Measurements from ENCODE around the gene SHKBP1. TPM values are rescaled to one million over a fixed set of nuclear protein-coding genes. Genes with fewer than 3 reads are reported as not detected.

SHKBP1 gene
- total and polyA plus RNA-seq, 2 of the 4 experiments (the other 2 are of a cell fraction) = 15.6 to 94.0 TPM

- peaks cover 25% of the 10 kb centered on the region for H3K36me3 ChIP-seq (ENCODE audit: control insufficient read depth, insufficient read depth, low read length)
- H2AK5ac ChIP-seq (ENCODE audit: low read depth, low read length) = peak overlapping the region; percentile 50; the same call in 1 of the 2 replicates
- no peak overlapping the region for H2AK9ac ChIP-seq (replicated peaks; ENCODE audit: low read depth, low read length, poor library complexity)
- H3K79me1 ChIP-seq (ENCODE audit: low read depth in 1 of 2, low read length in 2 of 2) = peaks cover 5 to 19% of the 10 kb centered on the region in 2 experiments; a peak in 2 of 4 replicates
- intact Hi-C loops (cut with micrococcal nuclease) (no loop called here), dilution Hi-C loops (cut with HindIII; ENCODE audit: low sequenced_read_pairs, unreplicated experiment) (no loop called here), in situ Hi-C loops (cut with MboI; ENCODE audit: low sequenced_read_pairs) (no loop called here)
- no peak overlapping the region for H3K4me3 ChIP-seq (ENCODE audit: insufficient read depth, low read depth, low read length)
- H4K5ac ChIP-seq (ENCODE audit: low read depth, low read length) = no peak overlapping the region
- no peaks in the 10 kb centered on the region for H4K20me1 ChIP-seq (ENCODE audit: insufficient read depth, low read length)
- ATAC-seq (ENCODE audit: low read depth) = no peak
- no peak overlapping the region for H3K23ac ChIP-seq (ENCODE audit: low read depth, low read length)
- POLR2A ChIA-PET (ENCODE audit: unreplicated experiment) = no interaction called here
- CTCF ChIA-PET = no interaction called here
- H3K4ac ChIP-seq (ENCODE audit: low read depth, low read length) = no peak overlapping the region
- peak; percentile 41 for DNase-seq
- no peak overlapping the region for H3K4me2 ChIP-seq (ENCODE audit: low read depth, low read length)
- no peak overlapping the region for H2BK15ac ChIP-seq (ENCODE audit: low read depth, low read length)
- peaks cover 4% of the 10 kb centered on the region for H3K4me1 ChIP-seq (ENCODE audit: control insufficient read depth, insufficient read depth, low read length)
- no peak overlapping the region for H2BK20ac ChIP-seq (ENCODE audit: low read depth, low read length)
- H3K9me1 ChIP-seq (ENCODE audit: insufficient read depth, low read length) = peaks cover 8% of the 10 kb centered on the region; the same call in 1 of the 2 replicates
- no peak overlapping the region for H3K56ac ChIP-seq (ENCODE audit: extremely low read depth, insufficient read depth, low read length)
- H2BK120ac ChIP-seq (ENCODE audit: low read depth, low read length) = no peak overlapping the region
- H2AFZ ChIP-seq (replicated peaks; ENCODE audit: low read length, poor library complexity) = no peak overlapping the region
- H4K8ac ChIP-seq (ENCODE audit: low read depth in 2 of 2, low read length in 2 of 2) = no peak overlapping the region
- H4K91ac ChIP-seq (ENCODE audit: insufficient read depth, low read depth, low read length) = no peak overlapping the region
- H3K18ac ChIP-seq (ENCODE audit: low read depth, low read length) = no peak overlapping the region
- H3K14ac ChIP-seq (replicated peaks; ENCODE audit: low read depth, low read length) = no peak overlapping the region
- 40% methylated on average over 1 of the region's 12 CpGs; no CpG with 5 or more reads in 1 of the 2 experiments for WGBS, 2 experiments (ENCODE audit: extremely low coverage in 2 of 2, insufficient read length in 1 of 2)
- no TSS peak for BruUV-seq (replicated peaks)
- H2BK5ac ChIP-seq (ENCODE audit: low read depth, low read length, poor library complexity, severe bottlenecking) = no peak overlapping the region
- no peak for TF ChIP-seq USF2 (IDR thresholded peaks at IDR 0.05; ENCODE audit: low read depth, low read length)
- no peak for TF ChIP-seq BHLHE40 (IDR thresholded peaks at IDR 0.05; ENCODE audit: low read depth, low read length)
- TF ChIP-seq MAZ (IDR thresholded peaks at IDR 0.05; ENCODE audit: borderline replicate concordance, low read depth, low read length) = no peak
- no peak for TF ChIP-seq NFE2L2 (IDR thresholded peaks at IDR 0.05; ENCODE audit: low read depth, low read length)
- no peak for TF ChIP-seq FOS (IDR thresholded peaks at IDR 0.05; ENCODE audit: low read depth, low read length)
- TF ChIP-seq SMC3 (IDR thresholded peaks at IDR 0.05; ENCODE audit: low read depth, low read length) = no peak
- TF ChIP-seq RAD21 (IDR thresholded peaks at IDR 0.05; ENCODE audit: low read length) = no peak
- no peak for TF ChIP-seq CTCF (conservative IDR thresholded peaks at IDR 0.05; ENCODE audit: low read depth, low read length)
- no peak for TF ChIP-seq POLR2A (IDR thresholded peaks at IDR 0.05; ENCODE audit: low read depth, low read length)
- no peak for TF ChIP-seq CEBPB (IDR thresholded peaks at IDR 0.05; ENCODE audit: low read depth, low read length)
- no peak for TF ChIP-seq ELK1 (IDR thresholded peaks at IDR 0.05; ENCODE audit: borderline replicate concordance, low read depth, low read length)
- TF ChIP-seq CHD1 (IDR thresholded peaks at IDR 0.05; ENCODE audit: low read depth, low read length) = no peak
- no peak for TF ChIP-seq RCOR1 (IDR thresholded peaks at IDR 0.05; ENCODE audit: insufficient replicate concordance, low read length)
- H3K27ac ChIP-seq (ENCODE audit: insufficient read depth, low read length) = no peak overlapping the region
- no peaks in the 10 kb centered on the region for H3K9me3 ChIP-seq (ENCODE audit: control insufficient read depth, insufficient read depth, low read length)
- no peak overlapping the region for H3K9ac ChIP-seq (ENCODE audit: low read depth, low read length)
- no peaks in the 10 kb centered on the region for H3K27me3 ChIP-seq (ENCODE audit: control insufficient read depth, insufficient read depth, low read length)
Observed at GRCh38 chr19:40578442-40578908, 1.8 kb downstream of the SHKBP1 start.

Data from IMR-90 (cell line).